Endometrium (tissue), 2 donors: ENCODE data around the gene USP3.
A peak's percentile ranks its signal among the peaks of the same experiment; 100 is the strongest.
"Not testable (repeated sequence)": the region's sequence is repeated elsewhere in the genome, so short reads cannot be mapped to it uniquely, and the experiment has no call there.

Experiments used
- FAIRE-seq: peaks from 2 replicates; lab custom pipeline; 2012; peaks lifted over from hg19 to GRCh38; lab: Jason Lieb, UNC
- donor health status: control.
- donor health status: control.

Gene USP3

DNA sequence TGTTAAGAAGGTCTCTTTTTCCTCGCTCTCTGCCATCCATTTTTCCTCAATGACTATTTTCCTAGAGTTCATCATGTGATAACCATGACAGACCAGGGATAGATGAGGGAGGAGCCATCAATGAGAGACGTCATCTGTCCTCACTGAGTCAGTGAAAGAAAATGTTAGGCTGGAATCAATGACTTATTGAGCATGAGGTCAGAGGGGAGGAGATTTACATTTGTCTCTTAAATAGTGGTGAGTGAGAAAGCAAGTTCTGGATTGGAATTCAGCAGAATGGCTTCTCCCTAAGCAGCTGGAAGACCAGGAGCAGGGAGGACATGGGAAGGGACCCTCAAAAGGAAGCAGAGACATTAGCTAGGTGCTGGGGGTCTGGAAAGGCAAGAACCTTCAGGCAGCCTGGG lies 28.2 kb upstream of the USP3 start:
- no peak for FAIRE-seq

DNA sequence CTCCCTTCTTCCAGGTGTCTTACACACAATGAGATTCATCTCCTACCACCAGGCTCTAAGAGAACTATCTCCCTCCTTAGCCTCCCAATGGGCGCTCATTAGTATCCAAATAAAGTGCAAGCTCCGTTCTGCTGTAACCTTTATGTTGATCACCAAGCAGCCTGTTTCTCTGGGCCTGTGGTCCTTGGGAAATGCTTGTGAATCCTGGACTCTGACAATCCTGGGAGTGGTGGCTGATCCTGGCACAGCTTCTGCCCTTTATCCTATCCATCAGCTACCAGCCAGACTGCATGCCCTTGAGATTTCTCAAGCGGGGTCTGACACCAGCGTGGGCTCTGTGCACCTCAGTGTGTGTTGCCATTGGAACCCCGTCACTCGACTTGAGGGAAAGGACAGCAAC lies 26.1 kb upstream of the USP3 start:
- no peak for FAIRE-seq

DNA sequence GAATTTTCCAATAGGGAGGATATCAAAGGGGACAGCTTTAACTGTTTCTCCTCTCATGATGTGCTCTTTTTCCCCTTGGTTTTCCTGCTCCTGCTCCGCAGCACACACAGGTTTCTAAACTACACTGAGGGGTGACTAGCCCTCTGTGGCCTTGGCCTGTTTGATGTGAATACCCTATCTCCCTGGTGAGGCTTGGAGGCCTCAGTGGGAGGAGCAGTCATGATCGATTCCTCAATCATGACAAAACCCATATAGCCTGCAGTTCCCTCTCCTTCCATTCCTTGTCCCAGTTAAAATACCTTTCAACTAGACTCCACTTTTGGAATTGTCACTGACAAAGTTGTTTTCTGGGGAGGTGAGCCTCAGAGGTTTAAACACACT lies 24.0 kb upstream of the USP3 start:
- no peak for FAIRE-seq

DNA sequence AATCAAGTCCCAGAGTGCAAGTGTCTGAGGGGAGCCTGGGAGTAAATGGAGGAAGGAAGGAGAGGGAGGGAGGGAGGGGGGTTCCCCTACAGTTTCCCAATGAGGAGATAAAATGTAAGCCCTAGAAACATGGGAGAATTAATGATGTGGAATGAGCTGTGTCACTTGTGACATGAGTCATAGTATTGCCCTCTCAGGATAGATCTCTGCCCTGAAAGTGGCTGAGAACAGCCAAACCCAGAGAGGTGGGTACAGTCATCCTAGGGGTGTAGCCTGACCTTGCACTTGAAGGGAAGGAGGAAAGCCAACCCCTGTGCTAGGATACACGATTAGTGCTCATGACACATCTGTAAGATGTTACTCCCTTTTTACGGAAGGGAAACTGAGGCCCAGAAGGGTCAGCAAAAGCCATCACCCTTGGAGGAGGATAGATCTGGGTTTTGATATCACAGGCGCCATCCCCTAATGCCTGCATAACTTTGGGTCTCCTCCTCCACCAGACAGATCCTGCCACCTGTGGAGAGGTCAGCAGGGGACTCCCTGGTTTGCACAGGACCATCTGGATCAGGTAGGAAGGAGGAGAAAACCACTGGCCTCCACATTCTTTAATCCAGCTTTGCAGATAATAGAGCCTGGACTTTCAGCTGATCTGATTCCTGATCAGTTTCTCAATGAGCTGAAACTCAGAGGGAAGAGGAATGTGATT lies 23.1 kb upstream of the USP3 start:
- FAIRE-seq: no peak

DNA sequence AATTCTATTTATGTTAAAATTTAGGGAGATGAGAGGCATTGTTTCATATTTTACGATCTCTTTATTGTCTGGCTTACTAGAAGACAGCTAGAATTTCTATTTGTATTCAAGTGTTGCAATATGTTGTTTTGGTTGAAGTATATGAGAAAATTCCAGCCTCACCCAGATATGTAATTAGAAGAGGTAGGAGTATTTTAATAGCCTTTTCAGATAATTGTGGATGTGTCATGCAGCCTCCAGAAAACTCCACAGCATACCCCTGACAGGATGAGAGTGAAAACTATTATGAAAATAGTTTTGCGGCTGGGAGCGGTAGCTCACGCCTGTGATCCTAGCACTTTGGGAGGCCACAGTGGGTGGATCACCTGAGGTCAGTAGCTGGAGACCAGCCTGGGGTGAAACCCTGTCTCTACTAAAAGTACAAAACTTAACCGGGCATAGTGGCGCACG lies 21.5 kb upstream of the USP3 start:
- peak; percentile 88 for FAIRE-seq

DNA sequence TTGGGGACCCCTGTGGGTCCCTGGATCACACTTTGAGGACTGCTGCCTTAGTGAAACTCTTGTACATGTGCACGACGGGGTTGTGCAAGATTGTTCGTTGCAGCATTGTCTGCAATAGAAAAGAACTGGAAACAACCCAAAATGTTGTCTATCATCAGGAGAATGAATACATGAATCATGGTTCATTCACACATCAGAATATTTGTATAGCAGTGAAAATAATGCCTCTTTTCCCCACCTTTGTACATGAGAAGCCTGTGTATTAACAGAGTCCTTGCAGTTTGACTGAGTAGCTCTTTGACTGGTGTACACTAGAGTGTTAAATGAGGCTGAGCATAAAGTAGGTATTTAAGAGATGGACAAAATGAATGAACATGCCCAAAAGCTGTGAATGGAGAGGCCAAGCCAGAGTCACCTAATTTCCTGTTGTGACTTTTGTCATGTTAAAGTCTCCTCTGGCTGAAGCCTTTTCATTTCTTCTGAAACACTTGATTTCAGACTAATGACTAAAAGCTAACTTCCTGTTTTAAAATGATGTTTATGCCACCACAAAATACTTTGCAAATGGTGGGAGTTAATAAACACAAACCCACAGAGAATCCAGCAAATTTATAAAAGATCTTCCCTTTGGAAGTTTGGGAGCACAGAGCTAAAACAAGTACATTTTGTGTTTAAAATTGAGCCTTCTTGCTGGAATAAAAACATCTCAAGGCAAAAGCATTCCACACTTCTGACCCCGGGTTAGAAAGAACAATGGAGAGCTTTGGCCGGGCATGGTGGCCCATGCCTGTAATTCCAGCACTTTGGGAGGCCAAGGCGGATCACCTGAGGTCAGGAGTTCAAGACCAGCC lies 20.6 kb upstream of the USP3 start:
- no peak for FAIRE-seq

DNA sequence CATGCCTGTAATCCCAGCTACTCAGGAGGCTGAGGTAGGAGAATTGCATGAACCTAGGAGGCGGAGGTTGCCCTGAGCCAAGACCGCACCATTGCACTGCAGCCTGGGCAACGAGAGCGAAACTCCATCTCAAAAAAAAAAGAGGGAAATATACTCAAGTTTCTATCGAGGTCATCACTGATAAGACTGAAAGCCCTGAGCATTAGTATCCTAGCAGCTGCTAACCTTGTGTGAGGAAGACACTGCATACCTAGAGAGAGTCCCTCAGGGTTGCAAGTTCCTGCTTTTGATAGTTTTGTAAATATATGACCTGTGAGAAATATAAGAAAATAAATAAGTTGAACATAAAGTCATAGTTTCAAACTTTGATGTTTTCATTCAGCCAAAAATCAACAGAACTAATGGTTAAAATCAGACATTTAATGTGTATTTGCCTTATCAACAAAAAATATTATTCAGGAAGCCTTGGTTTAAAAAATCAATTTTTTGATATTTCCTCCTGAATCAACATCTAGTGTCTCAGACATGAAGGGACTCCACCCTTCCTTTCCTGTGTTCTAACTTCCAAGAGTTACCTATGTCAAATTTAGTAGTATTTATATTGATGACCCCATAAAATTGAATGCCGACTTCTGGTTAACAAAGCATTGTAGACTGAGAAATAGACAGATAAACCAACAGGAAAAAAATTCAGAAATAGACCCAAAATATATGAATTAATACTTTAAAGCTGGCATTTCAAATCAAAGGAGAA lies 19.8 kb upstream of the USP3 start:
- FAIRE-seq: no peak

DNA sequence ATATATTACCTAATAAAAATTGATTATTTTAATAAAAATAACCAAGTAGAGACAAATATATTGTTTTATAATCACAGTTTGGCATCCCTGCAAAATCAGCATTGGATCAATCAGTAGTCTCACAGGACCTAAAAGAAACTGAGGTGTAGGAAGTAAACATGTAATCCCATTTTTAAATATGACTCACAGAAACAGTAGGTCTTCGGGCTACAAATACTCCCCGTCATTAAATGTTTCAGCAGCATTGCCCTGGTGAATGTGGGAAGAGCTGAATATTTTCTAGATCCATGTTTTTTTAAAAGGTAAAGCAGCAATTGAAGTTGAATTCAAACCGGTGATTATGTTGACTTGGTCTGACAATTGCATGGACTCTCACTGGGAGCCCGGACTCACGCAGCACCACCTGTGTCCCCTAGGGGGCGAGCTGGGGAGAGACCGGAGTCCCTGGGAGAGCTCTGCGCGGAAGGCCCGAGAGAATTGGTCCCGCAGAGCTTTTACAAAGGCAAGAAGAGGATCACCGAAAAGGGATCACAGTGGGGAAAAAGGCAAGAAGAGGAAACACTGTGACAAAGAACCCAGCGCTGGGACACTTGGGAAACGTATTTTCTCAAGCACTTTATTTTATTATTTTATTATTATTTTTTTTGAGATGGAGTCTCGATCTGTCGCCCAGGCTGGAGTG lies 17.2 kb upstream of the USP3 start:
- peak; percentile 35 for FAIRE-seq

DNA sequence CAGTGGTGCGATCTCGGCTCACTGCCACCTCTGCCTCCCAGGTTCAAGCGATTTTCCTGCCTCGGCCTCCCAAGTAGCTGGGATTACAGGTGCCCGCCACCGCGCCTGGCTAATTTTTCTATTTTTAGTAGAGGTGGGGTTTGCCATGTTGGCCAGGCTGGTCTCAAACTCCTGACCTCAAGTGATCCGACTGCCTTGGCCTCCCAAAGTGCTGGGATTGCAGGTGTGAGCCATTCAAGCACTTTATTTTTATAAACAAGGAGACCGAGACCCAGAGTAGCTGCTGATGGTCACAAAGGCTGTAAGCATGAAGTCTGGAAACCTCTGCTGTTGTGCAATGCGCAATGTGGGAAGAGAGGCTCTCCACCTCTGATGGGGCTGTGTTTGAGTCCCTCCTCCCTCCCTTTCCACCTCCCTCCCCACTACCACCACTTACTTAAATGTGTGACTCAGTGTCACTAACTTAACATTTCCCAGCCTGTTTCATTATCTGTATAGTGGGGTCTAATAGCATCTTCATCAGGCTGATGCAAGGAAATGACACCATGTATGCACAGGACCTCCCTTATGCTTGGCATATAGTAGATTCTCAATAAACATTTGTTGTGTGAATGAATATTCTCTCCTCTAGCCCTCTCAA lies 16.5 kb upstream of the USP3 start:
- not testable (repeated sequence) for FAIRE-seq

DNA sequence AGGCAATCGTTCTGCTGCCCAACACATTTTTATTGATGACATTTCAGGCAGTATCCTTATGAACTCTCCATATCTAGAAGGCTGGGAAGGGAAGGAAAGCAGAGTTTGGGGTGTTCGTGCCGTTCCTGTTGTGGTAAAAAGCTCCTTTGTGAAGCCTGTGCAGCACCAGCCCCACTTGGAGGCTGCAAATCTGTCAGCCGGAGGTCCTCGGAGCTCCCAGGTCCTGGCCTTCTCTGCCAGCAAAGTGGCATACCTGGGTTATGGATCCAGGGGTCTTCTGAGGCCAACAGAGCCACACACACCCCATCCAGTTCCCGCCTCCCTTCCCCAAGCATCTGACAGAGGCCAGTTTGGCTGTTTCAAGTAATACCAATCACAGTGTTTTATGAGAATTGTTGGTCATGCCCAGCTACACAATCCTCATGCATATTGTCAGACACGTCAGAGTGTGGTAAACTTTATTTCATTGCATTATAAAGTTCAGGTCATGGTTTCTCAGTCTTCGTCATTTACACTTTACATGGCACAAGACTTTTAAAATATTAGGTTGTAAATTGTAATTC lies 15.9 kb upstream of the USP3 start:
- FAIRE-seq: no peak

DNA sequence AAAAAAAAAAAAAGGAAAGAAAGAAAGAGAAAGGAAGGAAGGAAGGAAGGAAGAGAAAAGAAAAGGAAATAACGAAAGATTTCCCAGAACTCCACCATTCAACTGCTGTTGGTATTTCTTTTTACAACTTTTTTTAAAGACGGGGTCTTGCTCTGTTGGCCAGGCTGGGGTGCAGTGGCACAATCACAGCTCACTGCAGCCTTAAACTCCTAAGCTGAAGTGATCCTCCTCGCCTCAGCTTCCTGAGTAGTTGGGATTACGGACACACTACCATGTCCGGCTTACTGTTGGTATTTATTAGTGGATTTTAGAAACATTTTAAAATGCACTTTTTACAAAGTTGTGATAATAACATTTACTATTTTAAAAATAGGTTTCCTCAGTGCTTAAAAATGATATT lies 15.0 kb upstream of the USP3 start:
- no peak for FAIRE-seq

DNA sequence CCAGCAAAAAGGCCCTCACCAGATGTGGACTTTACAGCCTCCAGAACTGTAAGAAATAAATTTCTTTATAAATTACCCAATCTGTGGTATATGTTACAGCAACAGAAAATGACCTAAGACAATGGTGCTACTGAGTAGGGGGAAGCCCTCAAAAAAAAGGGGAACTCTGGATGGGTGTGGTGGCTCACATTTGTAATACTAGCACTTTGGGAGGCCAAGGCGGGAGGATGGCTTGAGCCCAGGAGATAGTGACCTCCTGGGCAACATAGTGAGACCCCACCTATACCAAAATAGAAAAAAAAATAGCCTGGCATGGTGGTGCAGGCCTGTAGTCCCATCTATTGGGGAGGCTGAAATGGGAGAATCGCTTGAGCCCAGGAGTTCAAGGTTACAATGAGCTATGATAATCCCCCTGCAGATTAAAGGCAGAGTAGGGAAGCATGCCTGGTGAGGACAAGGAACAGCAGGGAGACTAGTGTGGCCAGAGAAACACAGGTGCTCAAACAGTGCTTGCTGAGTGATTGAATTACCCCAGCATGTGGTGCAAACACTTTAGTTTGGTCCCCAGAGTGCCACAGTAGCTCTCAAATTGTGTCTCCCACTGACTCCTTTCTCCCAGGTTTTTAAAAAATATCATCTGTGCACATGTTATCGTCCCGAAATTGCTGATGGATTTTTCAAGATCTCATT lies 13.9 kb upstream of the USP3 start:
- no peak for FAIRE-seq

DNA sequence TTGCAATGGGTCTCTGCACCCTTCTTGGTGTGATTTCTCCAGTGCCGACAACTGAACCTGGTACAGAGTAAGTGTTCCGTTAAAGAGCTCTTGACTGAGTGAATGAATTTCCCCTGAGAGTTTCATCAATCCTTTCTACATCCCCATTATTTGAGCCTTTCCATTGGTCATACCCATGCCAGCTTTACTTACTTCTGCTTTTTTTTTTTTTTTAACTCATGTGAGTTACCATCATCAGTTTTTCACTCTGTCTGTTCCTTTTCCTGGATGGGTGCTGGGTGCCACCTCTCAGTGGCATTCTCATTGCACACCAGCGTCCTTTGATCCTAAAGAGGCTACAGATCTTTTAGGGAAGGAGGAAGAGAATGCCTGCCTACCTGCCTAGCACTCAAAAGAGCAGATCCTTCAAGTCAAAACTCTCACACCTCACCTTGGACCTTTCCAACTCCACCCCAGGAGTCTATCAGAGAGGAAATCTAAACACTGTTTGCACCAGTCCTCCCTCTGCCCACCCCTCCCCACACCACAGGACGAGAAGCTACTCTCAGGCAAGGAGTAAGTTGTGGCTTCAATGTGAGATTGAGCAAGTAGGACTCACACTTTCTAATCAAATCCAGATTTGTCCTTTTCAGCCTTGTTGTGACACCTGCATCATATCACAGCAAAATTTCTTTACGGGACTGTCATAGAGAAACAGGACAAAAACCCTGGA lies 13.1 kb upstream of the USP3 start:
- no peak for FAIRE-seq

DNA sequence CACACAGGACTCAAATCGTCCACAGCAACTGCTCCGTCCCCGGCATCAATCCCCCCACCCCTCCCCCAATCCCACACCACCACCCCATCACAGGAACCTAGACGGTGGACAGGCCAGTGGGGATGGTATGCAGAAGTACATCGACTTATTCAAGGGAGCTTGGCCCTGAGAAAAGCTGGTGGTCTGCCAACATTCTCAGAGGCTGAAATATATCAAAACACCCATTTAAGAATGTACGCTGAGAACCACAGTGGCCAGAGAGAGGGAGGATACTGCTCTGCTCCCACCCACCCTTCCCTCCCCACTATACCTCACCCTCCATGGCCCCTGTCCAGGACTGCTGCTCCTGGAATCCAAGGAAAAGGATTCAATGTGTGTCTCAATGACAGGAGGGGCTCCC lies 12.4 kb upstream of the USP3 start:
- FAIRE-seq: no peak

DNA sequence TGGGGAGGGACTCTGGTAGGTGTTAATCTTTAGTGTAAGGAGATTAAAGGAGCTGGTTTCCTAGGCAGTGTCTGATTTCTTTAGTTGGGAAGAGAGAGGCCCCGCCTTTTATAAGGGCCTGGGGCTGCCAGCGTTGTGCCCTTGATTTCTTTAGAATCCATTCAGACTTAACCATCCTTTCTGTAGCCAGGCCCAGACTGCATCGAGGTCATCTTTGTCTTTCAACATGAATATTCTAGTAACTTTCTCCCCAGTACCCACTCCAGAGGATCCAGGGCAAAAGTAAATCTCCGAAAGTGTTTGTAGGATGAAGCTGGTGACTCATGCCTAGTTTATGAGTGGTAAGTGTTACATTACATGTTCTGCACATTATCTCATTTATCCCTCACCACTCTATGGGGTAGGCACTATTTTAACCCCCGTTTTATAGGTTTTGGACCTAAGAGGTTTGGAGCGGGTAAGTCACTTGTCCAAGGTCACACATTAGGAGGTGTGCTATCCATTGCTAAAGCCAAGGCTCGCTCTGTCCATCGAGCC lies 11.8 kb upstream of the USP3 start:
- FAIRE-seq: no peak

DNA sequence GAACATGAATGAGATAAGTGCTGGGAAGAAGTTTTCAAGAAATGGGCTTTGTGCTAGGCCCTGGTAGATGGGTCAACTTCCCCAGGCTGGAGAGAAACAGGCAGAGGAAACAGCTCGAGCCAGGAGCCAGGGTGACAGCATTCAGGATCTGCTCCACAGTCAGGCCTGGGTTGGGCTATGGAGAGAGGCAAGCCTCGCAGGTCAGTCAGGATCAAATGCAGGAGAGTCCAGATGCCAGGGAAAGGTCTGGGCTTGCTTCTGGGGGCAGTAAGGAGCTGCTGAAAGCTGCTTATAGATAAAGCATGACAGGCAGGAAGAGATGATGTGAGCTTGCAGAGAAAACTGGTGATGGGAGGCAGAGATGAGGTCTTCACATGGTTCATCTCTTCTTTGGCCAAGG lies 11.0 kb upstream of the USP3 start:
- FAIRE-seq: no peak

DNA sequence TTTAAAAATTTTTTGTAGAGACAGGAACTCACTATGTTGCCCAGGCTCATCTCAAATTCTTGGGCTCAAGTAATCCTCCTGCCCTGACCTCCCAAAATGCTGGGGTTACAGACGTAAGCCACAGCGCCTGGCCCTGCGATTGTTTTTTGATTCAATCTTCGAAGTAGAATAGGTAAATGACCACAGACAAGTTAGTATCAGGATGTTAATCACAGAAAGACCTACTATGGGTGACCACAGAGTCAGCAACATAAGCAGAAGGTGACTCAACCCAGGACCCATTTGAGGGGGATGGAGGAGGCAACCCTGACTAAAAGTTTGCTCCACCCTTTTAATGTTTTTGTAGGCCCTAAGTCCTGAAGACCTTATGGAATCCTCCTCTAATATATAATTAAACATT lies 10.0 kb upstream of the USP3 start:
- no peak for FAIRE-seq

DNA sequence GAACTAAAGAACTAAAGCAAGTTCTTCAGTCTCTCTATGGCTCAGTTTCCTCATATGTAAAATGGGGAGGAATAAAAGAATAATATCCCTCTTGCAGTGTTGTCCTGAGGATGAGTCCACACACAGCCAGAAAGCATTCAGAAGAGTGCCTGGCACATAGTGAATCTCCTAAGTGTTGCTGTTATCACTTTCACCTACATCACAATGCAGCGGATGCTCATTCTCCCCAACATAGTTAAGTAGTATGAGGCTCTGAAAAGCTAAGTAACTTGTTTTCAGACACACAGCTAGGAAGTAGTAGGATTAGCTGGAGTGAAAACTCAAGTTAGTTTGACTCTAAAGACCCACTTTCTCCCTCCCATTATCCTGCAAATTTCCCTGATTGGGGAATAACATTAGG lies 9.1 kb upstream of the USP3 start:
- no peak for FAIRE-seq

DNA sequence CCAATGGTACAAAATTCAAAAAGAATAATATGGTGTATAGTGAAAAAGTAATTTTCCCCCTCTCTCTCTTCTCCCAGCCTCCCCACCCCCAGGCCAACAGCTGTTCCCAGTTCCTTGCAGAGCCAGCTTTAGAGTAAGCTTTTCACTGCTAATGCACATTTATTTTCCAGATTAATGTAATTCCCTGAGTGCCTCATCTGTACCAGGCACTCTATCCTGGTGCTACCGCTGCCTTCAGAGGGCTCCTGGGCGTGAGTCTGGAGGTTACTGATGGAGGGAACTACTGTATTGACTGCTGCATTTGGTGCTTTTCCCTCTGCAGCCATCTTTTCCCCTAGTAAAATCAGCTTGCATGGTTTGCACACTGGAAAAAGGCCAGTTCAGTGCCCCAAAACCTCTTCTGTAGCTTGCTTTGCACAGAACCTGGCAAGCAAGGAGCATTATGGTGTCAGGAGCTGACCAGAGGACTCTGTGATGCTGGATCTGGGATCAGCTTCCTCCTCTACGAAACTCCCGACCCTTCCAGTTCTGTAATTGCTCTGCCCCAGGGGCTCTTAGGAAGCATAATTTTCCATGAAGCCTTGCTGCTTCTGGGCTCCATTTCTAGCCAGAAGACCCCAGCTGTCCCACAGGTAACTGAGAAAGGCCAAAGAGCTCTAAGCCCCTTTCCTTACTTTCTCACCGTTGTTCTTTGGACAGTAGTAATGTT lies 8.5 kb upstream of the USP3 start:
- FAIRE-seq: no peak
